ENCODE data around the gene TCERG1L.

- TF ChIP-seq EZH2phosphoT487 (IDR thresholded peaks at IDR 0.05; ENCODE audit: borderline replicate concordance, low read depth) (no peak), CTCF (IDR thresholded peaks at IDR 0.05) (no peak), IRF3 (IDR thresholded peaks at IDR 0.05; ENCODE audit: low read depth, low read length) (no peak), MAX (IDR thresholded peaks at IDR 0.05; ENCODE audit: low read depth) (no peak), YY1 (IDR thresholded peaks at IDR 0.05; ENCODE audit: low read depth) (no peak), EP300 (IDR thresholded peaks at IDR 0.05; ENCODE audit: borderline replicate concordance in 1 of 2, low read depth in 1 of 2, low read length in 1 of 2) (no peak), USF1 (IDR thresholded peaks at IDR 0.05; ENCODE audit: borderline replicate concordance, low read depth) (no peak), TCF12 (IDR thresholded peaks at IDR 0.05) (no peak), FOXM1 (IDR thresholded peaks at IDR 0.05; ENCODE audit: low read depth) (no peak)
These were observed 73.4 kb downstream of the TCERG1L start for GRCh38 chr10:131237991-131238651.
